Memory B cell (primary cell): ENCODE measurements around the gene VIPR1.

Experiments
- ATAC-seq: fragments of 150-1000 bp; cut with Tn5 transposase; 2 replicates; pipeline ENCODE4 v1.10.0; 2021; ENCODE audit warnings: low read depth, mild to moderate bottlenecking, moderate library complexity
- DNase-seq, 2 donors: peaks; one replicate each; pipeline ENCODE4 v3.0.0; 2022; ENCODE audit warnings: low spot score in 2 of 2
- H3K27ac Mint-ChIP-seq: one replicate; pipeline ENCODE4 v1.8.0; 2022; ENCODE audit warnings: mild to moderate bottlenecking, moderate library complexity, mixed read lengths
- H3K27me3 Mint-ChIP-seq: one replicate; pipeline ENCODE4 v1.8.0; 2022; ENCODE audit warnings: mixed read lengths
- H3K36me3 Mint-ChIP-seq: one replicate; pipeline ENCODE4 v1.8.0; 2022; ENCODE audit warnings: mild to moderate bottlenecking, mixed read lengths
- H3K4me1 Mint-ChIP-seq: one replicate; pipeline ENCODE4 v1.8.0; 2022; ENCODE audit warnings: mixed read lengths
- H3K4me3 Mint-ChIP-seq: one replicate; pipeline ENCODE4 v1.8.0; 2022; ENCODE audit warnings: mild to moderate bottlenecking, moderate library complexity, mixed read lengths
- H3K9me3 Mint-ChIP-seq: one replicate; pipeline ENCODE4 v1.8.0; 2022; ENCODE audit warnings: mixed read lengths

Gene VIPR1

GRCh38 chr3:42502429-42503250 is at the start of gene VIPR1:
TSS of gene VIPR1 (plus strand) at chr3:42502643. CDS start at chr3:42502736, 93 bp downstream.
- peak within 1 kb of the TSS; percentile 91 for H3K4me3 Mint-ChIP-seq
- DNase-seq = peak; percentile 93 to 95
- no peak within 1 kb of the TSS for H3K27ac Mint-ChIP-seq
- peaks cover 12% of the 10 kb centered on the region for H3K27me3 Mint-ChIP-seq
- no peaks in the 10 kb centered on the region for H3K36me3 Mint-ChIP-seq
- peaks cover 15% of the 10 kb centered on the region for H3K4me1 Mint-ChIP-seq
- no peaks in the 10 kb centered on the region for H3K9me3 Mint-ChIP-seq
- ATAC-seq = peak; percentile 98

GRCh38 chr3:42456211-42456610 is 46.2 kb upstream of the VIPR1 start:
- ATAC-seq = no peak
- Mint-ChIP-seq H3K9me3 (peaks cover 3% of the 10 kb centered on the region), H3K4me1 (no peaks in the 10 kb centered on the region), H3K4me3 (no peak overlapping the region), H3K36me3 (no peaks in the 10 kb centered on the region), H3K27me3 (peaks cover 6% of the 10 kb centered on the region), H3K27ac (no peak overlapping the region)
- no peak for DNase-seq

DNA sequence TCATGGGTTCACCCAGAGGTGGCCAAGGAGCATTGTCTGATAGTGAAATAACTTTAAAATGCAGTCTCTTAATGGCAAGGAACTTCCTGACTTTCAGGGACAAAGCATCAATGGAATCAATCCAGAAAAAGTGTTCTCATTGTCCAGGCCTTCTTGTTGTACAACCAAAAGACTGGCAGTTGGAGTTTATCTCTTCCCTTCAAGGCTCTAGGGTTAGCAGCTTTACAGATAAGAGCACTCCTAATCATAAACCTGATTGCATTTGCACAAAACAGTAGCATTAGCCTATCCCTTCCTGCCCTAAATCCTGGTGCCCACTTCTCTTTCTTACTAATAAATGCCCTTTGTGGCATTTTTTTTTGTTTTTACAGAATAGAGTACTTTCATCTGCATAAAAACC is 43.3 kb upstream of the VIPR1 start:
- Mint-ChIP-seq H3K27me3 (peaks cover 6% of the 10 kb centered on the region), H3K36me3 (no peaks in the 10 kb centered on the region), H3K9me3 (peaks cover 3% of the 10 kb centered on the region), H3K27ac (no peak overlapping the region), H3K4me3 (no peak overlapping the region), H3K4me1 (no peaks in the 10 kb centered on the region)
- DNase-seq (no peak), ATAC-seq (no peak)

DNA sequence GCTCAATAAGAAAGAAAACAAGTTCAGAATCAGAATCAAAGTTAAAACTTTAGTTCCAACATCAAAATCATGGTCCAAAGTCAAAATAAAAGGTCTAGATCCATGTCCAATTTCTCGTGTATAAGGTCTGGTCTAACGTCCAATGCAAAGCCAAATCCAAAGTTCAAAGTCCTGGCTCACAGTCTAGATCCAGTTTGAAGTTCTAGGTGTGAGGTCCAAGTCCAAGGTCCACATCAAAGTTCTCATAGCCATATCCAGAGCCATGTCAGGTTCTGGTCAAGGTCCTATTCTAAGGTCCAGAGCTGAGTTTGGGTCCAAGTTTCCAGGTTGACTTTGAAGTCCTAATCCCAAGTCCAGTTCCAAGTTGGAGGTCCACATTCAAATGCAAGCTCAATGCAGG is 40.7 kb upstream of the VIPR1 start:
- Mint-ChIP-seq H3K9me3 (peaks cover 3% of the 10 kb centered on the region), H3K27ac (no peak overlapping the region), H3K4me3 (no peak overlapping the region), H3K27me3 (peaks cover 5% of the 10 kb centered on the region), H3K4me1 (no peaks in the 10 kb centered on the region), H3K36me3 (no peaks in the 10 kb centered on the region)
- ATAC-seq (no peak), DNase-seq (no peak)

DNA sequence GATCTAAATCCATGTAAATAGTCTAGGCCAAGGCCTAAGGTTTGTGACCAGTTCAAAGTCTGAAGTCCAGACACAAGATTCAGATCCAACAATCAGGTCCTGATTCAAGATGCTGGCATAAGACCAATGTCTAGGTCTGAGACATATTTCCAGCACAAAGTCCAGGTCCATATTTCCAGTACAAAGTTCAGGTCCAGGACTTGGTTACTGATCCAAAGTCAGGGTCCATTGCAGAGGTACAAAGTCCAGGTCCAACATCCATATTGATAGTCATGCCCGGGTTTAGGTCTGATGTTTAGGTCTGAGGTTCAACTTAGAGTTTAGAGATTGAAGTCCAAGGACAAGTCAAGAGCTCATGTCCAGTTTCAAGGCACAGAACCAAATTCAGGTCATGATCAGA is 39.4 kb upstream of the VIPR1 start:
- peaks cover 5% of the 10 kb centered on the region for H3K27me3 Mint-ChIP-seq
- ATAC-seq (no peak), DNase-seq (no peak)
- no peaks in the 10 kb centered on the region for H3K4me1 Mint-ChIP-seq
- H3K4me3 Mint-ChIP-seq = no peak overlapping the region
- peaks cover 3% of the 10 kb centered on the region for H3K9me3 Mint-ChIP-seq
- H3K27ac Mint-ChIP-seq = no peak overlapping the region
- no peaks in the 10 kb centered on the region for H3K36me3 Mint-ChIP-seq

- Mint-ChIP-seq H3K36me3 (no peaks in the 10 kb centered on the region), H3K9me3 (peaks cover 3% of the 10 kb centered on the region), H3K27ac (no peak overlapping the region), H3K4me1 (no peaks in the 10 kb centered on the region), H3K27me3 (peaks cover 2% of the 10 kb centered on the region), H3K4me3 (no peak overlapping the region)
- ATAC-seq (no peak), DNase-seq (no peak)
These were observed 34.3 kb upstream of the VIPR1 start for GRCh38 chr3:42468111-42468510.

- DNase-seq (no peak), ATAC-seq (no peak)
- H3K36me3 Mint-ChIP-seq = no peaks in the 10 kb centered on the region
- H3K4me1 Mint-ChIP-seq = no peaks in the 10 kb centered on the region
- H3K27me3 Mint-ChIP-seq = peaks cover 10% of the 10 kb centered on the region
- H3K9me3 Mint-ChIP-seq = no peaks in the 10 kb centered on the region
- H3K4me3 Mint-ChIP-seq = no peak overlapping the region
- no peak overlapping the region for H3K27ac Mint-ChIP-seq
These were observed 29.9 kb upstream of the VIPR1 start for GRCh38 chr3:42472555-42472954.

GRCh38 chr3:42473083-42473932 is 29.1 kb upstream of the VIPR1 start:
- no peaks in the 10 kb centered on the region for H3K4me1 Mint-ChIP-seq
- no peak for ATAC-seq

GRCh38 chr3:42476225-42477125 is 26.0 kb upstream of the VIPR1 start:
- Mint-ChIP-seq H3K9me3 (peaks cover 12% of the 10 kb centered on the region), H3K4me3 (no peak overlapping the region), H3K27ac (no peak overlapping the region), H3K4me1 (no peaks in the 10 kb centered on the region), H3K27me3 (peaks cover 10% of the 10 kb centered on the region), H3K36me3 (peaks cover 10% of the 10 kb centered on the region)
- ATAC-seq = no peak
- DNase-seq = no peak

More at GRCh38 chr3:42473083-42473932, 29.1 kb upstream of the VIPR1 start:
- H3K4me3 Mint-ChIP-seq = no peak overlapping the region
- peaks cover 10% of the 10 kb centered on the region for H3K27me3 Mint-ChIP-seq
- DNase-seq = no peak
- no peaks in the 10 kb centered on the region for H3K9me3 Mint-ChIP-seq
- H3K27ac Mint-ChIP-seq = no peak overlapping the region
- H3K36me3 Mint-ChIP-seq = no peaks in the 10 kb centered on the region

DNA sequence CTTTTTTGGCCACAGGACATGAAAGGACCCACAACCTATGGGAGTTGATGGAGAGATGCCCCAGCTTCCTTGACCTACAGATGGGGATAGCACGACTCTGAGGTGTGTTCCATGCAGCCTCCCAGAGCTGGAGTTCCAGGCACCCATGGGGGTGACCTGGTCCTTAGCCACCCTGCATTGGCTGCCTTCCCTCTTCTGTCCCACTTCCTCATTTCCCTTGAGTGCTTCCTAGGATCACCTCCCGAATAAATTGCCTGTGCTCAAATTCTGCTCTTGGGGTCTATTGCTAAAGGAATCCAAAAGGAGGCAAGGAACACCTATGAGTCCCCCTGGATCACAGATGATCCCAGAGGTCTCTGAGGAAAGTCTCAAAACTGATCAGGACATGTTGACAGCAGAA is 24.7 kb upstream of the VIPR1 start:
- Mint-ChIP-seq H3K36me3 (peaks cover 16% of the 10 kb centered on the region), H3K27ac (no peak overlapping the region), H3K9me3 (peaks cover 18% of the 10 kb centered on the region), H3K4me1 (no peaks in the 10 kb centered on the region), H3K27me3 (peaks cover 10% of the 10 kb centered on the region), H3K4me3 (no peak overlapping the region)
- ATAC-seq = no peak
- no peak for DNase-seq

- H3K36me3 Mint-ChIP-seq = peaks cover 16% of the 10 kb centered on the region
- H3K9me3 Mint-ChIP-seq = peaks cover 19% of the 10 kb centered on the region
- no peak overlapping the region for H3K4me3 Mint-ChIP-seq
- peaks cover 7% of the 10 kb centered on the region for H3K27me3 Mint-ChIP-seq
- no peak for DNase-seq
- H3K27ac Mint-ChIP-seq = no peak overlapping the region
- no peaks in the 10 kb centered on the region for H3K4me1 Mint-ChIP-seq
- ATAC-seq = no peak
These were observed 23.6 kb upstream of the VIPR1 start for GRCh38 chr3:42478830-42479229.

DNA sequence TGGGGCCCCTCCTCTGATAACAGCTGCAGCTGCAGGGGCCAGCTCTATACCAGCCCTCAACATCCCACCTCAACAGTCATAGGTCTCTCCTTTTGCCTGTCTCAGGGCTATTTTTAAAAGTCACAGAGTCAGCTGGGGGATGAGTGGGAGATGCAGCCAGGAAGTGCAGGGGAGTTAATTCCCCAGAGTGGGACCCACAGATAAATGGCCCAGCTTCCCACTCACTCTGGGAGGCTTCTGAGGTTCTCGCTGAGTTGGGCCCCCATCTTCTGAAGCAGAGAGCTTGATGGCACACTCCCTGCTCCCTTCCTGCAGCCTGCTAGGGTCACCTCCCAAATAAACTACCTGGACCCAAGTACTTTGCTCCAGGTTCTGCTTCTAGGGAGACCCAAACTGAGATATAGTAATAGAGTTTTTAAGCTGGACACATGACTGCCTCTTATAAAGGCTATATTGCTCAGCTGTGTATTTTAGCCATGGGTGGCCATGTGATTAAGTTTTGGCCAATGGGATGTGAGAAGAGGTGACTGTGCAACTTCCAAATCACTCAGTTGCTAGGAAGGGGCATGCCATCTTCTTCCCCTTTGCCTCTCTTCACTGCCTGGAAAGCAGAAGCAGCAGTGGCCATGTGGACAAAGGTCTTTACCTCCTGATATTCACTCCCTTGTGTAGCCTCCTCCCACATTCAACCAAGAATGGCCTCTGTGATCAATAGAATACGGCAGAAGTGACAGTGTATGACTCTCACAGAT is 15.5 kb upstream of the VIPR1 start:
- Mint-ChIP-seq H3K36me3 (peaks cover 7% of the 10 kb centered on the region), H3K4me1 (peaks cover 30% of the 10 kb centered on the region), H3K9me3 (peaks cover 6% of the 10 kb centered on the region), H3K4me3 (no peak overlapping the region), H3K27ac (no peak overlapping the region), H3K27me3 (no peaks in the 10 kb centered on the region)
- no peak for ATAC-seq
- DNase-seq = no peak

- H3K27me3 Mint-ChIP-seq = no peaks in the 10 kb centered on the region
- no peak overlapping the region for H3K27ac Mint-ChIP-seq
- H3K4me1 Mint-ChIP-seq = peaks cover 35% of the 10 kb centered on the region
- ATAC-seq (no peak), DNase-seq (no peak)
- H3K9me3 Mint-ChIP-seq = no peaks in the 10 kb centered on the region
- no peak overlapping the region for H3K4me3 Mint-ChIP-seq
- H3K36me3 Mint-ChIP-seq = peaks cover 4% of the 10 kb centered on the region
These were observed 13.8 kb upstream of the VIPR1 start for GRCh38 chr3:42488687-42489086.
